ENCODE results near the gene CNOT6L. TPM values are rescaled to one million over a fixed set of nuclear protein-coding genes. Genes with fewer than 3 reads are reported as not detected.

CNOT6L gene
- total RNA-seq, 2 donors from 2014 or later, result 26.0 to 37.1 TPM

- Mint-ChIP-seq H3K9me3 (no peaks in the 10 kb centered on the region), H3K27ac (no peak overlapping the region), H3K4me3 (no peak overlapping the region), H3K27me3 (ENCODE audit: insufficient read depth) (no peaks in the 10 kb centered on the region), H3K36me3 (ENCODE audit: low read depth) (no peaks in the 10 kb centered on the region), H3K4me1 (peaks cover 6% of the 10 kb centered on the region)
- Histone ChIP-seq H3K9ac (ENCODE audit: extremely low read depth, low read length, poor library complexity, severe bottlenecking) (no peak overlapping the region), H3K9me3 (ENCODE audit: control insufficient read depth, low read length) (no peaks in the 10 kb centered on the region), H3K27me3 (ENCODE audit: control insufficient read depth, insufficient read depth, low read length, poor library complexity, severe bottlenecking) (no peaks in the 10 kb centered on the region), H3K4me3 (ENCODE audit: low read length) (no peak overlapping the region), H3K27ac (ENCODE audit: low read depth, low read length) (no peak overlapping the region), H3K4me1 (ENCODE audit: control insufficient read depth, insufficient read depth, low read length) (no peaks in the 10 kb centered on the region), H3K36me3 (ENCODE audit: control insufficient read depth, insufficient read depth, low read length) (no peaks in the 10 kb centered on the region)
- DNase-seq, result no peak
- TF ChIP-seq, protein P1, sequence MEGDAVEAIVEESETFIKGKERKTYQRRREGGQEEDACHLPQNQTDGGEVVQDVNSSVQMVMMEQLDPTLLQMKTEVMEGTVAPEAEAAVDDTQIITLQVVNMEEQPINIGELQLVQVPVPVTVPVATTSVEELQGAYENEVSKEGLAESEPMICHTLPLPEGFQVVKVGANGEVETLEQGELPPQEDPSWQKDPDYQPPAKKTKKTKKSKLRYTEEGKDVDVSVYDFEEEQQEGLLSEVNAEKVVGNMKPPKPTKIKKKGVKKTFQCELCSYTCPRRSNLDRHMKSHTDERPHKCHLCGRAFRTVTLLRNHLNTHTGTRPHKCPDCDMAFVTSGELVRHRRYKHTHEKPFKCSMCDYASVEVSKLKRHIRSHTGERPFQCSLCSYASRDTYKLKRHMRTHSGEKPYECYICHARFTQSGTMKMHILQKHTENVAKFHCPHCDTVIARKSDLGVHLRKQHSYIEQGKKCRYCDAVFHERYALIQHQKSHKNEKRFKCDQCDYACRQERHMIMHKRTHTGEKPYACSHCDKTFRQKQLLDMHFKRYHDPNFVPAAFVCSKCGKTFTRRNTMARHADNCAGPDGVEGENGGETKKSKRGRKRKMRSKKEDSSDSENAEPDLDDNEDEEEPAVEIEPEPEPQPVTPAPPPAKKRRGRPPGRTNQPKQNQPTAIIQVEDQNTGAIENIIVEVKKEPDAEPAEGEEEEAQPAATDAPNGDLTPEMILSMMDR (conservative IDR thresholded peaks at IDR 0.05), result no peak
- 91 to 100% methylated on average over 3 to 8 of the region's 8 CpGs for WGBS, 2 experiments (ENCODE audit: insufficient coverage in 1 of 2, insufficient read length in 1 of 2)
Observed at GRCh38 chr4:77805840-77806239, 13.3 kb downstream of the CNOT6L start.

GRCh38 chr4:77804471-77804870 lies 14.7 kb downstream of the CNOT6L start:
- H3K27me3 ChIP-seq (ENCODE audit: control insufficient read depth, insufficient read depth, low read length, poor library complexity, severe bottlenecking), result no peaks in the 10 kb centered on the region

GRCh38 chr4:77802402-77802801 lies 16.8 kb downstream of the CNOT6L start:
- Mint-ChIP-seq H3K27me3 (ENCODE audit: insufficient read depth) (no peaks in the 10 kb centered on the region), H3K4me1 (peaks cover 9% of the 10 kb centered on the region), H3K9me3 (no peaks in the 10 kb centered on the region)

More at GRCh38 chr4:77804471-77804870, 14.7 kb downstream of the CNOT6L start:
- H3K9me3 ChIP-seq (ENCODE audit: control insufficient read depth, low read length), result no peaks in the 10 kb centered on the region
- H3K4me1 Mint-ChIP-seq, result peaks cover 9% of the 10 kb centered on the region
- no peak overlapping the region for H3K27ac Mint-ChIP-seq
- DNase-seq, result no peak
- H3K27me3 Mint-ChIP-seq (ENCODE audit: insufficient read depth), result no peaks in the 10 kb centered on the region
- H3K4me3 Mint-ChIP-seq, result no peak overlapping the region
- H3K9me3 Mint-ChIP-seq, result no peaks in the 10 kb centered on the region
- no peaks in the 10 kb centered on the region for H3K4me1 ChIP-seq (ENCODE audit: control insufficient read depth, insufficient read depth, low read length)
- no peak overlapping the region for H3K9ac ChIP-seq (ENCODE audit: extremely low read depth, low read length, poor library complexity, severe bottlenecking)
- H3K36me3 Mint-ChIP-seq (ENCODE audit: low read depth), result no peaks in the 10 kb centered on the region
- TF ChIP-seq, protein P1 (conservative IDR thresholded peaks at IDR 0.05), result no peak
- H3K36me3 ChIP-seq (ENCODE audit: control insufficient read depth, insufficient read depth, low read length), result no peaks in the 10 kb centered on the region
- no peak overlapping the region for H3K27ac ChIP-seq (ENCODE audit: low read depth, low read length)
- H3K4me3 ChIP-seq (ENCODE audit: low read length), result no peak overlapping the region

More at GRCh38 chr4:77802402-77802801, 16.8 kb downstream of the CNOT6L start:
- Histone ChIP-seq H3K9me3 (ENCODE audit: control insufficient read depth, low read length) (no peaks in the 10 kb centered on the region), H3K4me3 (ENCODE audit: low read length) (no peak overlapping the region), H3K36me3 (ENCODE audit: control insufficient read depth, insufficient read depth, low read length) (no peaks in the 10 kb centered on the region), H3K4me1 (ENCODE audit: control insufficient read depth, insufficient read depth, low read length) (no peaks in the 10 kb centered on the region), H3K27me3 (ENCODE audit: control insufficient read depth, insufficient read depth, low read length, poor library complexity, severe bottlenecking) (no peaks in the 10 kb centered on the region), H3K9ac (ENCODE audit: extremely low read depth, low read length, poor library complexity, severe bottlenecking) (no peak overlapping the region), H3K27ac (ENCODE audit: low read depth, low read length) (no peak overlapping the region)
- TF ChIP-seq, protein P1 (conservative IDR thresholded peaks at IDR 0.05), result no peak
- no peak overlapping the region for H3K4me3 Mint-ChIP-seq
- no peak for DNase-seq
- no peaks in the 10 kb centered on the region for H3K36me3 Mint-ChIP-seq (ENCODE audit: low read depth)
- H3K27ac Mint-ChIP-seq, result no peak overlapping the region
